GM21737 (cell line): ENCODE results near the gene INTS7.
A peak's percentile ranks its signal among the peaks of the same experiment; 100 is the strongest.

Experiments
- ATAC-seq: cut with Tn5 transposase; IDR thresholded peaks from one replicate; pipeline ENCODE4 v1.9.1; 2021; ENCODE audit warnings: mild to moderate bottlenecking, moderate library complexity; ENCODE audit not compliant: unreplicated experiment

INTS7 gene

GRCh38 chr1:211910113-211910884, 125.1 kb downstream of the INTS7 start:
- no peak for ATAC-seq

GRCh38 chr1:211909395-211909794, 126.0 kb downstream of the INTS7 start:
- ATAC-seq, result no peak

- no peak for ATAC-seq
Observed at GRCh38 chr1:211908951-211909350, 126.4 kb downstream of the INTS7 start.

- peak; percentile 67 for ATAC-seq
Observed at GRCh38 chr1:211908453-211908852, 126.9 kb downstream of the INTS7 start.

GRCh38 chr1:211903490-211904245, 131.7 kb downstream of the INTS7 start:
- ATAC-seq, result no peak

GRCh38 chr1:211902624-211903291, 132.6 kb downstream of the INTS7 start:
- no peak for ATAC-seq

GRCh38 chr1:211901945-211902344, 133.4 kb downstream of the INTS7 start:
- ATAC-seq, result no peak

GRCh38 chr1:211900441-211900840, 134.9 kb downstream of the INTS7 start:
- no peak for ATAC-seq

- ATAC-seq, result no peak
Observed at GRCh38 chr1:211896958-211897357, 138.4 kb downstream of the INTS7 start.

GRCh38 chr1:211895126-211895759, 140.1 kb downstream of the INTS7 start:
- ATAC-seq, result no peak

- ATAC-seq, result no peak
Observed at GRCh38 chr1:211894312-211894711, 141.0 kb downstream of the INTS7 start.

- ATAC-seq, result no peak
Observed at GRCh38 chr1:211893260-211893659, 142.1 kb downstream of the INTS7 start.

- ATAC-seq, result no peak
Observed at GRCh38 chr1:211892577-211892976, 142.8 kb downstream of the INTS7 start.

- ATAC-seq, result no peak
Observed at GRCh38 chr1:211891708-211892107, 143.6 kb downstream of the INTS7 start.
